Dedifferentiated amniotic fluid mesenchymal stem cell (primary cell): ENCODE data around the gene A3GALT2.

Source experiments
- DNase-seq: peaks from one replicate; pipeline ENCODE4 v3.0.0-alpha.2; 2016; ENCODE audit errors: extremely low spot score

Gene A3GALT2

DNA sequence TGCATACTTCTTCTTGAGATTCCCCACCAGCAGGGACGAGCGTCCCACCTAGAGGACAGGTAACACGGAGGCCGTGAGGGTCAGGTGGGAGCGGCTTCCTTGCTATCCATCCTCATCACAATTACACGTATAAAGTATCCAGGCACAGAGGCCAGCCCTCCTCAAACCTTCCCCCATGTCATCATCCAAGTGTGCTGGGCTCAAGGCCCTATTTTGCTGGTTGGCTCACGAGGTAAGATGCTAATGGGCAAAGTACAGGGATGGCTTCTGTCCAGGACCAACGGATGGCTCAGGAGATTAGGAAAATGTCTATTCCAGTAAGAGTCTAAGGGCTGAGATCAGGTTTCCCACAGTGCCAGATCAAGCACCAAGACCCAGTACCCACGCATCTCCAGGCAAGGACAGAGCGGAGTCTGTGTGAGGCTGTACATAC, 11.5 kb upstream of the A3GALT2 start:
- DNase-seq: no peak

DNA sequence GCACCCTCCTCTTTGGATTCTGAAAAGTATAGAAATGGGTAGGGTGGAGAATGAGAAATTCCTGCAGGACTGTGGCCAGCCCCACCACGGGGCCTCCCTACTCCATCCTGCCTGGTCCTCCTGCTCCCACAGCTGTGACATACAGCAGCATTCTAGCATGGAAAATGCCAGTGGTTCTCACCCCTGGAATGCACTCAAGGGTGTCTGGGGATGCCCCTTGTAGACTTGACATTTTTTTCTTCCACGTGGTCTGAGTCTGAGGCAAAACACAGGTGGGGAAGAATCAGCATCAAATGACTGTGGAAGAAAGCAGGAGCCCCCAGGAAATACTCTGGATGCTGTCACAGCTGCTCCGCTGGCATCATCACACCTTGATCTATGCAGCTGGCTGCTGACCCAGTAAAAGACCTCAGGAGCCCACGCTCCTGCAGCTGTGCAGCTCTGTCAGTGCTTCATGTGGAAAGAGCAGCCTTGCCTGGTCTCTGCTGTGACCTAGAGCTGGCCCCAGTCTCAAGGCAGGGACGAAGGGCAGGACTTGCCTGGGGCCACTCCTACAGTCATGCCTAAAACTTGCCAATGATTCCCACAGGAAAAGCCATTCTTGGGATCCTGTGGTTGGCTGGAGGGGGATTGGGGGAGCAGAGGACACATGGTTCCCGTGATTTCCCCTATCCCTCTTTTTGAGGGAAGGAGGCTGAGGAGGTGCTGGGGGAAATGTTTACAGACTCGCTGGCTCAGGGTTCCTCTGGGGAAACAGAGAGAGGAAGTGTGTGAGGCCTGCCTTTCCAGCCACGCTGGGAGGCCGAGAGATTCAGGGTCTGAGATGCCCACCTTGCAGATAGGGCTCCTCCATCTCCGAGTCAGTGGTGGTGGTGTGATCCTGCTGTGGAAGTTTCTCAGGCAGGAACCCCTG, 10.8 kb upstream of the A3GALT2 start:
- DNase-seq: no peak

DNA sequence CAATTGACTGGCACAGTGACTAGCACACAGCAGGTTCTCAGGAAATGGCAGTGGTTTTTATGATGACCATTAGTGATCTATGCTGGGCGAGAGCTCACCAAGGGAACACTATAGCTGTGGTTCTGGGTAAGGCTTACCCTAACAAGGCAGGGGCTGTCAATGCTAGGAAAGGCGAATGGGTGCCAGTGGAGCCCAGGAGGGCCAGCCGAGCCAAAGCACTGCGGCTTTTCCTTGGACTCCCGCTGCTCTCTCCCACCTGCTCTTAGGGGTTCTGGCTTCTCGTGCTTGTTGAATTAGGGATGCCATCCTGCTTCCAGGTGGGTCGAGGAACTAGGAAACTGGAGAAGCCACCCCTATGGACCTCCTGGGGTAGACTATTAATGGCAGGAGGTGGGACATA, 10.0 kb upstream of the A3GALT2 start:
- DNase-seq: no peak

DNA sequence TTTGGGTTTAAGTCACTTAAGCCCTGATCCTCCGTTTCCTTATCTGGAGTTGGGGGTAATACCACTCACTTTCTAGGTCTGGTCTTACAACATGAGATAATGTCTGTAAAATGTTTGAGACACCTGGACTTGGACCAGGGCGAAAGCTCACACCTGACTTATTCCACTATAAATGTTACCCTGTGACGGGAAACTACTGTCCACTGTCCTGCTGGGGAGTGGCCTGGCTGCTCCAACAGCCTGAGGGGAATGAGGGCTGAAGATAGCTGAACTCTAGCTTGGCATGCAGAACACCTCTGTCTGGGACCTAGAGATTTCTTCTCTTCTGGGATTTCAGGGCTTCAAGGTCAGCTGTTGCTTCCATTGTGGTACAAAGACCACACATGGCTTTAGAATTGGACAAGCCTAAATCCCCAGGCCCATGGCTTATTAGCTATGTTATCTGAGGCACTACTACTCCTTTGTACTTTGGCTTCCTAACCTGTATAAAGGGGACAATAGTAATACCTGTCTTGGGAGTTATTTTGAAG, 9.5 kb upstream of the A3GALT2 start:
- DNase-seq: no peak

DNA sequence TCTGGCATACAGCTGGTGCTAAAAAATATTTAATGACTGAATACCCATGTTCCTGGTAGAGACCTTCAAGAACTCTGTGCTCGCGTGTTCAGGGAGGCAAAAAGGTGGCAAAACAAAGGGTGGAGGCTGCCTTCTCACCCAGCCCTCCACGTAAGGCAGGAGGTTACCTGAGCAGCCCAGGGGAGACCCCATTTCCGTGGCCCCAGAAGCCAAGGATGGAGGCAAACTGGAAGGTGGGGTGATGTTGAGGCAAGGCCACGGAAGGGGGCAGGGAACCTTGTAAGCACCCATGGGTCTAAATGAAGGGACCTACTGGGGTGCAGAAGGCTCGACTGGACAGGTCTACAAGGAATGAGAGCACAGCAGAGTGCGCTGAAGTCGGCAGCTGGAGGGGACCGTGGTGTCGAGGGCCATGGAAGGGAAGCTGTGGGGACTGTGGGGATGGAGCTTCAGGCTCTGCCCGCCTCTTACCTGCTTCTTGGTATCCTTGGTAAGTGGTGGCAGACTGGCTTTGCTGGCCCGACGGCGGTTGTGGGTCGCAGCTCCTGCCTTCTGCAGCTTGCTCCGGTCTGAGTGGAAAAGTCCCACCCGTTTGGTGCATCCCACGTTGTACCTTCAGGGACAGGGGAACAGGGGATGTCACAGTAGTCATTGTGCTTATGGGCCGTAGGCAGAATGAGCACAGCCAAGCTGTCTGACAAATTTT, 8.9 kb upstream of the A3GALT2 start:
- no peak for DNase-seq

DNA sequence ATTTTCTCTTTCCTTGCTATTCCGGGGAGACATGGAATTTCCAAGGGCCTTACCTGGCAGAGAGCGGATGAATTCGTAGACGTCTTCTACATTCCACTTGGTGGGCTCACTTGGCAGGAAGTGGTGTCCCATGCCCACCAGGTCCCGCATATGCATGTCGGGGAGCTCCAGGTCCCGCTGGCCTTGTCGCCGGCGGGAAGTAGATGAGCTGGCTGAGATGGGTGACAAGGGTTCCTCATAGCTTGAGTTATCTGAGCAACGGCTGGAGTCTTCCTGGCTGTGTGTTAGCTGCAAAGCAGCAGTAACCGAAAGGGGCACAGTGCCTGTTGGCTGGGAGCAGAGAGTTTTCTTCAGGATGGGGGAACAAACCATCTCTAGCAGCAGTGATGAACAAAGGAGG, 7.9 kb upstream of the A3GALT2 start:
- DNase-seq: no peak

DNA sequence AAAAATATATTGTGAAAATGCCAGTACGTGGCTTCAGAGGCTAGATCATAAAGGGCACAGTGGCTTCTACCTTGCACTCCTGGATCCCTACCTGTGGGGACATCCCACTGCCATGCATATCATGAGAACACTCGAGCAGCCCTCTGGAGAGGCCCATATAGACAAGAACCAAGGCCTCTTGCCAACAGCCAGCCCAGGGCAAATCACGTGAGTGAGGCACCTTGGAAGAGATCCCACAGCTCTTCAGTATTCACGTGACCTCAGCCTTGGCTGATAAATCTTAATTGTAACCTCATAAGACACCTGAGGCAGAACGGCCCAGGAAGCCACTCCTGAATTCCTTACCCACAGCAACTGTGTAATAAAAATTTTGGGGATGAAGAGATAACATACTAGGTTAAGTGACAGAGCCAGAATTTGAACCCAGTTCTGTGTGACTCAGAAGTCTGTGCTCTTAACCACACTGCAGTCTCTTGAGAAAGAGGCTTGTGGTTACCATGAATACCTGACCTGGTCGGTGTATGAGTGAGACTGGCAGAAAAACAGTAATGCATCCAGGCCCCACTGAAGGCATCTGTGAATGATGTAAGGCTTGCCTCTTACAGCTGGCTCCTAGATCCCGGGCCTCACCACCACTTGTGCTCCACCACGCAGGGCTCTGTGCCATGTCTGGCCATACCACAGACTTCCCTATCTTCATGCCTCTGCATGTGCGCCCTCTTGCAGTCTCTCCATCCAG, 6.9 kb upstream of the A3GALT2 start:
- peak; percentile 89 for DNase-seq

DNA sequence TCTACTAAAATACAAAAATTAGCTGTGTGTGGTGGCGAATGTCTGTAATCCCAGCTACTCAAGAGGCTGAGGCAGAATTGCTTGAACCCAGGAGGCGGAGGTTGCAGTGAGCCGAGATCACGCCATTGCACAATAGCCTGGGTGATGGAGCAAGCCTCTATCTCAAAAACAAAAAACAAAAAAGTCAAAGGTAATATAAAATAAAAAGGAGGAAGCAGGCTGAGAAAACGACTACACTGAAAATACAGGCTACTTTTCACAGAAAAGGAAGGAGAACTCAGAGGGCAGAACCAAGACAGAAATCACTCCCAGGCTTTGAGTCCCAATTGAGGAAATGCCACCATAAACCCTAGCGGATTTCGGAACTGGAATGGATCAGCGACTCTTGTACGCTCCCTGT, 5.9 kb upstream of the A3GALT2 start:
- no peak for DNase-seq

DNA sequence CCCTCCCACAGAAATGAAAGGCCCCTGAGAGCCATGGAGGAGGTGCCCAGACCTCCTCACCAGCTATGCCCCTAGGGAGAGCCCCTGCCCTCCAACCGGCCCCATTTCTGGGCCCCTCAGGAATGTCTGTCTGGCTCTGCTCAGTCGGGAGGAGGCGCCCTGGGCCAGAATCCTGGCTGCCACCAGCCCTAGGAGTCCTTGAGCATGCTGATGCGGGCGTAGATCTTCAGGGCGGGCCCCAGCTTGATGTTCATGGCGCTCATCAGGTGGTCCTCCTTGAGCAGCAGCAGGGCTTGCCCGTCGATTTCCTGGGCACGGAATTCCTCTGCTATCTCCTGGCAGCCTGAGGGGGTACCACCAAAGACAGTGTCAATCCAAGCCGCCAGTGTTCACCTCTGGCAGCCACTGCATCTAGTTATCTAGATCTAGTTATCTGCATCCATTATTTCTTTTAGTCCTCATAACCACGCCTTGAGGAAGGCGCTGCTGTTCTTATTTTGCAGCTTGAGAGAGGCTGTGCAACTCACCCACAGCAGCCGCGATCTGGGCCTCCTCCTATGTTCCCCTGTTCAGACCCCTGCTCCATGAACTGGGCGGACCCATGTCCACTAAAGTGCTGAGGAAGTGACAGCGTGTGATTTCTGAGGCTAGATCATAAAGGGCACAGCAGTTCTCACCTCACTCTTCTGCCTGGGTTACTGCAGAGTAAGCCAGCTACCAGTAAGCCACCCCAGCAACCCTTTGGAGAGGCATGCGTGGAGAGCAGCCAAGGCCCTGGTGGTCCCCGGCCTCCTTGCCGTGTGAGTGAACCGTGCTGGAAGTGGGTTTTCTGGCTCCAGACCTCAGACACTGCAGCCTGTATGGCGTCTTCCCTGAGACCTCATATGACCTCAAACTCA, 4.0 kb upstream of the A3GALT2 start:
- DNase-seq: no peak

DNA sequence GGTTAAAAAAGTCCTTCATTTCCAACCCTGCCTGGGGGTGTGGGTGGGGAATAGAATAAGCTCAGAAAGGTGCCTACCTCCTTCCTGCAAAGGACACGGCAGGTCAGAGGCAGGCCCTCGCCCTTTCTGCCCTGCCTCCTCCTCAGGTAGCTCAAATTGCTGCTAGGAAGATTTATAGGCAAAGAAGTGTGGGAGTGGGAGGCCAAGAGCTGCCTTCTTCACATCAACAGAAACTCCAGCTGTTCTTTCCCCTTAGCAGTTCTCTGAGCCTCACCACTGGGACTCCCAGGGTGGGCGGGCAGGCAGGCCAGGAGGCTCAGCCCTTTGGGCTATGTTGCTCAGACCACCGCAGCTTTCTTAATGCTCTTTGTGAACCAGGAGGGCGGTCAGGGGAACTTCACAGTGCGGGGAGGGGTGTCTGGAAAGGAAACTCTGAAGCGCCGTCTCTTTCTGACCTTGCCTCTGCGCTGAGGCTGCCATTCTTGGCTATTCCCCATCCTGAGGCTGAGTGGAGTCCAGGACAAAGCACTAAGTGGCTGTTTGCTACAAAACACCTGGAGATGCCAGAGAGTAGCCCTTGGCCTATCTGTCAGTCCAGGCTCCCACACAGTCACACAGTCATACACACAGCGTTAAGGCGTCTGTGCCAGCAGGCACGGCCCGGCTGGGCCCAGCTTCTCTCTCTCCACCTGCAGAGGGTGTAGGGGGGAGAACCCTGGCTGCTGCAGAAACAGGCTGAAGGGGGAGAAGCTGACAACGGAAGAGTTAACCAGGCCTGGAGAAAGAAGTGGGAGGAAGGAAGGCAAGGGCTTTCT, 3.0 kb upstream of the A3GALT2 start:
- no peak for DNase-seq

DNA sequence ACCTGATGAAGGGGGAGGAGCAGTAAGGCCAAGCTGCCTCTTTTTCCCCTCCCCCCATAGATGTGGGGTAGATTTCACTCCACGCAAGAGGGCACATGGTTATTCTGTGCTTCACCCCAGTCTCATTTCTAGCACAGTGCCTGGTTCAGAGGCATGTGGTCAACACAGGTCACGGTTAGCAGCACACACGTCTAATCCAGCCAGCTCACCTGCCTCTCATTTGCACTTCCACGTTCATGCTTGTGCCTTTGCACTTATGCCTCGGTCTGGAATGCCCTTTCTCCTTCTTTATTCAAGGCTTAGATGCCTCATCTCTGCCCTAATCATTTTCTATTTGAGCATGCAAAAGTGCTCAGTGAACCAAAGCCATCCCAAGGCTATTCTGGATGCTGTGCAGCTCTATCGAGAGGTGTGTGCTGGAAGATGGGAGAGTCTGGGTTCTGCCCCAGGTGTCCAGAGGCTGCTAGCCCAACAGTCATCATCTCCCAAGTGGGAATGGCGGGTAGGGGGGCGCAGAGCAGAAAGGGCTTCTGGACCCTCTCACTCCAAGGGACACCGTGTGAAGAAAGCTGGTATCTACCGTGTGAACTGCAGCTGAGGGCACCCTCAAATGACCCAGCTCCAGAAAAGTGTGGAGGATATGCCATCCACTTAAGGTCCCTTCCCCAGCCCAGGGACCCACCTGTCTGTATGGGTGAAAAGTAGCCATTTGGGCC, 2.1 kb upstream of the A3GALT2 start:
- DNase-seq: no peak

DNA sequence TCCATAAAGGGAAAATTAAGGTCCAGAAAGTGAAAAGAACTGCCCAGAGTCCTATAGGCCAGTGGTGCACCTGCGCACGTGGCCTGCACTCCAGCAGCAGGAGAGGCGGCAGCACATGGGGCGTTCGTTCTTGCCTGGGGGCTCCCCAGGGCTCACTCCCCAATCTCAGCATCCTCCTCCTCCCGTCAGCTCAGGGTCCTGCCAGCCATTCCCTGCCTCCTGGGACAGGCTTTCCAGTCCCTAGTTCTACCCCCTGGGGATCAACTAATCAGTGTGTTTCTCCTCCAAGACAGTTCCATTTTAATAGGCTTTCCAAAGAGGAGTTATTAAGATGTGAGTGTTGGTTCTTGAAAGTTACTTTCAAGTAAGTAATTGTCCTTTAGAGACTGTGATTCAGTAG, 1.2 kb upstream of the A3GALT2 start:
- no peak for DNase-seq

DNA sequence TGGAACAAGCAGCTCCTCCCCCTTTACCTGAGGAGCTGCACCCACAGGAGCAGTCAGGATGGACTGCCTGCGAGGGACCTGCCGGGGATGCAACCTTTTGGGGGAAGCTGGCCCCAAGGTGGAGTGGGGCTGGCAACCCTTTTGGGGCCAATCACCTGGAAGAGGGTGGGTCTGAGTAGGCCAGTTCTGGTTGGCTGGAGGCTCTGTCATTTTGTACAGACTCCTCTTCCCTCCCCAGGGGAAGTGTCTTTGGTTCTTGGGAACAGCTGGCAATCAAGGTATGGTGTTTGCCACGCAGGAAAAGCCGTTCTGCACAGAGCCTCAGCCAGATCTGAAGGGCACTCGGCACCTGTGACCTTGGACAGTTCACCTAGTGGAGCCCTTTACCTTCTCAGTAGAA, 280 bp upstream of the A3GALT2 start:
- no peak for DNase-seq

DNA sequence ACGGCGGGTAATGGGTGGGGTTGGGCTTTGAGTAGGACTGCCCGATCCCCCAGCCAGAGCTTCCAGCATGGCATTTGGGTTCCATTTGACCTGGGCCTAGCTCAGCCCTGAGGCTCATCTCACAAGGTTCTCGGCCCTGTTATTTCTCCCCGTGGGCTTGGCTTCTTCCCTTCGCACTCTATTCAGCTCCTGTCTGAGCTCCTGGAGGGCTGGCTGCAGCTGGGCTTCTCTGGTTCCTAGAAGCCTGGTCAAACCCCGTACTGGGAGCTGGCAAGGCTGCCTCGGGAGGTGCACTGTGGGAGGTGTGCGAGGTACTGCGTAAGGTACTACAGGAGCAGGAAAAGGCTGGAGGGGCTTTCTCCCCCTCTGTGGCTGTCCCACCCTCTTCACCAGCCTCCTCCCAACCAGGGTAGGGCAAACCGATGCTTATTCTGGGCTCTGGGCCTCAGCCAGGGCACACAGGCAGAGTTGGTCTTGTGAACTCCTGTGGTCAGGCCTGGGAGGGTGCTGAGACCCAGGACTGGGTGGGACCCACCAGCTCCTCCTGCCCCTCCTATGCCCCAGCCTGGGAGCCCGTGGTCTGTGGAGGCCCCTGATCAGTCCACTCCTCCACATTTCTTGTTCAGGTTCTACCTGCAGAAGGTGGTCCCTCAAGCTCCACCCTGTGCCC, 814 bp downstream of the A3GALT2 start:
- no peak for DNase-seq

DNA sequence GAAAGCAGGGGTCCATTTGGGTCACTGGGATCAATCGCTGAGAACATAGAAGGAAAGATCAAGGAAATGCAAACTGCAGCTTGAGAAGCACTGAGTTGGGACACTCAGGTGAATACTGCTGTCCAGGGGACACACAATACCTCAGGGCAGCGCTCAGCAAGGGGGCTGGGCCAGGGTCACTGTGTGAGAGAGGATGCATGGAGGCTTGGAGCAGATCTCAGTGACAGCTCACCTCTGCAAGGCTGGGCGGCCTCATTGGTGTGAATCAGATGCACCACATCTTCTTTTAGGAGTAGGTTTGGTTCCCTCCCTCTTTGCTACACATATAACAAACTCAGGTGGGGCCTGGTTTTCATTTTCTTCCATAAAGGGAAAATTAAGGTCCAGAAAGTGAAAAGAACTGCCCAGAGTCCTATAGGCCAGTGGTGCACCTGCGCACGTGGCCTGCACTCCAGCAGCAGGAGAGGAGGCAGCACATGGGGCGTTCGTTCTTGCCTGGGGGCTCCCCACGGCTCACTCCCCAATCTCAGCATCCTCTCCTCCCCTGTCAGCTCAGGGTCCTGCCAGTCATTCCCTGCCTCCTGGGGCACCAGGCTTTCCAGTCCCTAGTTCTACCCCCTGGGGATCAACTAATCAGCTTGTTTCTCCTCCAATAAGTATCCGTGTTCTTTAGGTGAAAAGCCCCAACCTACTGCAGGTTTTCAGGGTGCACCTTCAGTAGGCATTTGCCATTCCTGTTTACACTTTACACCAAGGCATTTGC, 1.5 kb downstream of the A3GALT2 start:
- DNase-seq: no peak

DNA sequence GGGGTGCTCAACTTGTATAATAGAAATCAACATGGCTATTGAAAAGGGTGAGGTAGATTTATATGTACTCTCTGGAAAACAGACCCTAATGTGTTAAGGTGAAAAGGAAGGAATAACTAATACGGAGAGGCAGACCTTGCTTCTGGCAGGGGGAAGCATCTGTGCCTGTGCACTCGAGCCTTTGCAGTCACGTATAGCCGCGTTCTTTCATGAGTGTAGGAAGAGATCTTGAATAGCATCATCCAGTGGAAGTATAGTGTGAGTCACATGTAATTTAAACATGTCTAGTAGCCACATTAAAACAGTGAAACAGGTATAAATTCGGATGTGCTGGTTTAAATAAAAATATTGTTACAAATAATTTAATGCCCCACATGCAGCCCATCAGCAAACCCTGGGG, 3.0 kb downstream of the A3GALT2 start:
- no peak for DNase-seq

DNA sequence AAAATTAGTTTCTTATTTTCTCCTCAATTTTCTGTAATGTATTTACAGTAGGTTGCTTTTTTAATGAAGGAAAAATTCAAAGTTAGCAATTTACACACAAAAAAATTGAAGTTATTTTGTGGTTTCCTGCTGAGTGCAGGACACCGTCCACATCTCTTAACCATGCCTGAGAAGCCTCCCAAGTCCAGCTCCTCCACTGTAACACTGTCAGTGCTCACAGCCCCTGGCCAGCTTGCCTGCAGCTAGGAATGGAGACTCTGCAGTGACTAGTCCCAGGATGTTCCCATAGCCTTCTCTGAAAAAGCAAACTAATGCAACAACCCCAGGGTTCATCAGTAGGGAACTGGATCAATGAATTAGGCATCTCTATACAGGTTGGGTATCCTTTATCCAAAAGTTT, 3.5 kb downstream of the A3GALT2 start:
- DNase-seq: no peak

DNA sequence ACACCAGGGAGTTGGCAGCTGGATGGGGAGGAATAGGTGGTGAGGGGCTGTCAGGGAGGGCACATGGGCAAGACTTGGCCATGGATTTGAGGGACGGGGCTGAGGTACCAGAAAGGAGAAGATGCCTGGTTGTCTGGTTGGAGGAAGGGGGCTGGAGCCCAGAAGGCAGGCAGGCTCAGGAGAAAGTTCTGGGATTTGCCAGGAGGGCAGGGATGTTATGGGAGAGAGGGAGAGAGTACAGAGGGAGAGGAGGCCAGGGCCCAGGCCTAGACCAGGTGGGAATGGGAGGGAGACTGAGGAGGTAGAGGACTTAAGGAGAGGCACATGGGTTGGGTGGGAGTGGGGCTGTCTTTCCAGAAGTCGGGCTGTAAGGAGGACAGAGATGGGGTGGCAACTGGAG, 4.3 kb downstream of the A3GALT2 start:
- no peak for DNase-seq
